GM18861 (cell line): ENCODE measurements around the gene CHEK1.
"Not testable (repeated sequence)": the region's sequence is repeated elsewhere in the genome, so short reads cannot be mapped to it uniquely, and the experiment has no call there.

ENCODE experiments used
- ATAC-seq: cut with Tn5 transposase; IDR thresholded peaks from one replicate; pipeline ENCODE4 v1.9.1; 2021; ENCODE audit not compliant: unreplicated experiment

Gene CHEK1

GRCh38 chr11:125624756-125625213 lies at the start of gene CHEK1:
TSS of gene CHEK1 (plus strand) at chr11:125625163. CDS start at chr11:125626769, 1,606 bp downstream.
- ATAC-seq: no peak

GRCh38 chr11:125577181-125577580 lies 47.8 kb upstream of the CHEK1 start:
- ATAC-seq: not testable (repeated sequence)

DNA sequence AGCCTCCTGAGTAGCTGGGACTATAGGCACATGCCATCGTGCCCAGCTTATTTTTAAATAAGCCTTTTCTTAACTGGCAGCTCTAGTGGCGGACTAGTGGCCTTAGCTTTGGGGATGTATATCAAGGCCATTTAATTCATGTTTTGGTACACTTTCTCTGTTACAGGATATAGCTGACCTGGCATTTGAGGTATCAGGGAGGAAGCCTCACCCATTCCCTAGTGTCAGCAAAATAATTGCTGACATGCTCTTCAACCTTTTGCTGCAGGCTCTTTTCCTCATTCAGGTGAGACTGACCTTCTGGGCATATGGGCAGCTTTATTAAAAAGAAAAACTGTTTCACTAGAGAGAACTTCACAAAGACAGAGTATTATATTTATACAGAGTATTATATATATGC lies 46.2 kb upstream of the CHEK1 start:
- ATAC-seq: no peak

DNA sequence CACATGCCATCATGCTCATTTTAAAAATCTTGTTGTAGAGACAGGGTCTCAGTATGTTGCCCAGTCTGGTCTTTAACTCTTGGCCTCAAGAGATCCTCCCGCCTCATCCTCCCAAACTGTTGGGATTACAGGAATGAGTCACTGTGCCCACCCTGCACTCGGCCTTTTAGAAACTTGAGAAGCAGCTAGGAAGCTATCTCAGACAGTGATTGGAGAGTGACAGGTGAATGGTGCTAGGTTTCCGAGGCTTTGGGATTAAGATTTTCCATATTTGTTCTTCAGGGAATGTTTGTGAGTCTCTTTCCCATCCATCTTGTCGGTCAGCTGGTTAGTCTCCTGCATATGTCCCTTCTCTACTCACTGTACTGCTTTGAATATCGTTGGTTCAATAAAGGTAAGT lies 45.2 kb upstream of the CHEK1 start:
- ATAC-seq: no peak

DNA sequence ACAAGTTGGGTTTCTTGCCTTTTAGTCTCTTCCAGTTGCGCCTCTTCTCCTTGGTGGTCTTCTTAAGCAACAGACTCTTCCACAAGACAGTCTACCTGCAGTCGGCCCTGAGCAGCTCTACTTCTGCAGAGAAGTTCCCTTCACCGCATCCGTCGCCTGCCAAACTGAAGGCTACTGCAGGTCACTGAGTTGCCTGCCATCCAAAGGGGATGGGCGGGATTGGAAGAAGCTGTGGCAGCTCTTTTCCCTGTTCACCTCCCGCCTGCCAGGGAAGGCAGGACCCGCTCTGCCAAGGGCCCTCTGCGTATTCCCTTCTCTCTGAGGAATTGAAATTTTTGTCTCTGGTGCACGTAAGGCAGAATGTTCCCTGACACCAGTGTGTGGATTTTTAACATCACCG lies 41.5 kb upstream of the CHEK1 start:
- no peak for ATAC-seq

GRCh38 chr11:125585487-125585886 lies 39.5 kb upstream of the CHEK1 start:
- no peak for ATAC-seq

GRCh38 chr11:125586623-125587022 lies 38.3 kb upstream of the CHEK1 start:
- ATAC-seq: no peak

DNA sequence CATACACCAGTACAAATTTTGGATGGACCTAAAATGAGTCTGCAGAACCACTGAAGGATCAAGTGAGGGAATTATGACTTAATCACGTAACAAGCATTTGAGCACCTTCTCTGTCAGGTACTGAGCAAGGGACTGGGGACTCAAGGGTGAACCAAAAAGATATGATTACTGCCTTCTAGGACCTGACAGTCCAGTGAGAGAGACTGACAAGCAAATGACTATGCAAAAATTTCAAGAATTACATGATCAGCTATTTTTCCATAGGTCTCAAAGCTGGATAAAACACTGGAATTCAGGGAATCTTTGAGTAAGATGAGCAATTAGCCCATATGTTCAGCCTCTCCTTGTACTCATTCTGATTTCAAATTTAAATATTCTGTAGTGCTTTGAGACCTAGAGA lies 37.5 kb upstream of the CHEK1 start:
- ATAC-seq: no peak

DNA sequence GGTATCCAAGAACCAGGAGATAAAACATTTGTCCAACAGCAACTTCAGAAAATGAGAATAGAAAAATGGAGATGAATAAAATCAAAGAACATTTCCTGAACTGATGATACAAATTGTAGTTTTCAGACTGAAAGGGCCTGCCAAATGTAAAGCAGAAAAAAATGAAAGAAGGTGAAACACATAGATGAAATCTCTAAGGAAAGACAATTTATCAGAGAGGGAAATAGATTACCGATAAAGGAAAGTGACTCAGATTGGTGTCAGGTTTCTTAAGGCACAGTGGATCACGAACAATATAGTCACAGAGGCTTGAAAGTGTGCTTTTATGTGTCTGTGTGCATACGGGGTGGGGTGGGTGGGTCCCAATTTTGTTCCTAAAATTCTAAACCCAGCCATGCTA lies 36.5 kb upstream of the CHEK1 start:
- no peak for ATAC-seq

- ATAC-seq: peak; percentile 11
Measured at GRCh38 chr11:125591649-125592304, 33.2 kb upstream of the CHEK1 start.

DNA sequence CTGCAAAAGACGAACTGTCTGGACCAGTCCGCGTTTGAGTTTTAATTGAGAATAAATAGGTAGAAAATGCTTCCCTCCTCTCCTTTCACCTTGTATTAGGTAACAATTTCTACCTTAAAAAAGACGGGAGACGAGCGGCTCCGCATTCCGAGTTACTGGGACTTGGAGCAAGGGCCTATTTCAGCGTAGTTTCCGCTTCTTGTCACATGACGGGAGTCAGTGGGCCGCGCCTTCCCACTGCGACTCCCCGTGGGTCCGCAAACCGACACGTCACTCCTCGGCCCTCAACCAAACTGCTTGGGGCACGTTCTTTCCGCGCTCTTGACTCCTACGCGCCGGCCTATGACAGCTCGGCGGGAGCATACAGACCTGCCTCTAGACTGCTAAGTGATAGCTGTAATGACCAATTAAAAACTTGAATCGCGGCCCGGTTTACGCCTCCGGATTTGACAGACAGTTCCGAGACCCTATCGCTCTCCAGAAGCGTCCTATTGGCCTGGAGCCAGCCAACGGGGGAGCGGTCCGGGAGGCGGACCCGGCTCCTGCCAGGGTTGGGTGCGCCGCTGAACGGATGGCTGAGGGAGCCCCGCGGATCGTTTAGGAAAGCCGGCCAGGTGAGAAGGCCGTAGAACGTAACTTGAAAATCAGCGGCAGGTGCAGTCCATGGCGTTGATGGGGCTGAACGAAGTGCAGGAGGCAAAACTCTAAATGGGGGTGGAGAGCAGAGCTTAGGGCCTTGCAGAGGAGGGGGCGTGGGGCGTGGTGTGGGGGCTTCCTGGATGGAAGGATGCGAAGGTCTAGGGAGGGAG lies 32.5 kb upstream of the CHEK1 start, which contains the start of gene STT3A:
Gene STT3A (plus strand): TSS at position 548 of the 809 bp plus-strand sequence. CDS start 3,064 bp downstream, outside the sequence.
- peak; percentile 96 for ATAC-seq

DNA sequence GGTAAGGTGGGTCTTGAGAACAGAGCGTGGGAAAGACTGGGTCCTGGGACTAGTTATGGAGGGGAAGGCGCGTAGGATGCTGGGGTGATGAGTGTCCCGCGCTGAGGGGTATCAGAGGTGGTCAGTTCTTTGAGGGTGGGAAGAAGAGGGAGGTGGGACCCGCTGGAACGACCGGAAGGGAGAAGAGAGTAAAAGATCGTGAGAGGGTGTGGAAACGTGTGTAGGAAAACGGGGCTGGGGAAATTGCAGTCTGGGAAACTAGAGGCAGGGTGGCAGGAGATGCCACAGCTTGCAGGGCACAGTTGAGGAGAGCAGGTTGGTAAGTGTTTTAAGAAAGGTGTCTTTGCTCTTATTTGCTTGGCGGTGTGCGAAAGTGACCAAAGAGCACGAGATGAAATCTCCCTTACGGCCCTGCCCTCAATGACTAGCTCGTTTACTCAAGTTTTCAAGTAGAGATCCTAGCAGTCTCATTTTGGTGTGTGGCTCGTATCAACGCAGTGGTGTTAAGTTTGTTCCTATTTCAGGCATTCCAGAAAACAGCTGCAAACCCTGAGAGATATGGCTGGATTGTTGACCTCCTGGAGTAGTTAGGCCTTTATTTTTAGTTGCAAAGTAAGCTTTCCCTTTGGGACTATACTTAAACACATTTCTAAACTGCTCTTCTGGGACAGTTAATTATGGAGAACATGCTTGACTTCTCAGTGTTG lies 31.7 kb upstream of the CHEK1 start:
- ATAC-seq: no peak

DNA sequence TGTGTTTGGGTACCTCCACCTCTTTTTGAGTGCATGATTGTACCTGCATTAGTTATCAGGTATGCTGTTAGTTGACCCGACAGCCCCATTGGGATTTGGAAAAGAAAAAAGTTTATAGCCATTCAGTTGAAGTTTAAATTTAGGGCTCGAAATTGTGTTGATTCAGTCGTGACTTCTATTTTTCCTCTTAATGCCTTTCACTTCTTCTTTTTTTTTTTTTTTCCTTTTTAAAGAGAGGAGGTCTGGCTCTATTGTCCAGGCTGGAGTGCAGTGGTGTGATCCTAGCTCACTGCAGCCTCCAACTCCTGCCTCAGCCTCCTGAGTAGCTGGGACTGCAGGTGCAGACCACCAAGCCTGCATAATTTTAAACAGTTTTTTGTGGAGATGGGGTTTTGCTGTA lies 30.0 kb upstream of the CHEK1 start:
- no peak for ATAC-seq

- ATAC-seq: no peak
Measured at GRCh38 chr11:125600663-125601062, 24.3 kb upstream of the CHEK1 start.

GRCh38 chr11:125603207-125603606 lies 21.8 kb upstream of the CHEK1 start:
- ATAC-seq: no peak

- no peak for ATAC-seq
Measured at GRCh38 chr11:125605417-125605816, 19.5 kb upstream of the CHEK1 start.

DNA sequence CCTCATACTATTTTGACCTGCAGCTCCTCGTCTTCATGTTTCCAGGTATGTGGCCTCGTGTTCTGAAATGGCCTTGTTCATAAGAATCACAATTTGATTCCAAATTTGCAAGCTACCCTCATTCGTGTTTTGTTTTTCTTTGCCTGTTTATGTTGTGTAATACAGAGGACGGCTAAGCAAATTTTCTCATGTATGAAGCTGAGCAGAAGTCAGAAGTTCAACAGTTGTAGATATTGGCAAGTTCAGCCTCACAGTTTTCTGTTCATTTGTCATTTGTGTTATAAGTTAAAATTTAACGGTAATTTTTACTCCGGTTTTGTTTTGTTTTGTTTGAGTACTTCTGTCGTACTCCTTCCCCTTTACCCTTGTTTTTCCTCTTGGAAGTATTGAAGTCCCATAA lies 15.4 kb upstream of the CHEK1 start:
- no peak for ATAC-seq

DNA sequence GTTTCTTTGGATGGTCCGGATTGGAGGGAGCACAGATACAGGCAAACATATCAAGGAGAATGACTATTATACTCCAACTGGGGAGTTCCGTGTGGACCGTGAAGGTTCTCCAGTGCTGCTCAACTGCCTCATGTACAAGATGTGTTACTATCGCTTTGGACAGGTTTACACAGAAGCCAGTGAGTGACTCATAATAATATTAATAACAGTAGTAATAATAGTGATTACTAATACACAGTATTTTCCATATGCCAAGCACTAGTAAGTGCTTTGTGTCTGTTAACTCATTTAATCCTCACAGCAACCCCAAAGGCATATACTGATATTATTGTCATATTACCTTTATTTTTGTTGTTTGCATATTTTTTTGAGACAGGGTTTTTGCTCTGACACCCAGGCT lies 6.6 kb upstream of the CHEK1 start:
- ATAC-seq: no peak

DNA sequence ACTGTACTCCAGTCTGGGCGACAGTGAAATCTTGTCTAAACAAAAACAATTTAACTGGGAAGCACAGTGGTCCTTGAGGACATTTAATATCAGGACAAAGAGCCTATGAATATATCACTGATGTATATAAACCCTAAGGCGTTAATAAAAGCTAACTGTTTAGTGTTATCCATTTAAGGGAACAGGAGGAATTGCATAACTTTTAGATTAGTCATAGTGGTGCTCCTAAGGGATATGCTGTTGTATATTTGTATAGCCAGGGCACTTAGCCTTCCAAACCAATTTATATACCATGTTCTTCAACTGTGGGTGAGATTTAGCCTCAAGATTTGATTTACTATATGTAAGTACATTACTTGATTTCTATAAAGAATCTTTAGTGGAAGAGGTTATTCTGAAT lies 3.0 kb upstream of the CHEK1 start:
- no peak for ATAC-seq

DNA sequence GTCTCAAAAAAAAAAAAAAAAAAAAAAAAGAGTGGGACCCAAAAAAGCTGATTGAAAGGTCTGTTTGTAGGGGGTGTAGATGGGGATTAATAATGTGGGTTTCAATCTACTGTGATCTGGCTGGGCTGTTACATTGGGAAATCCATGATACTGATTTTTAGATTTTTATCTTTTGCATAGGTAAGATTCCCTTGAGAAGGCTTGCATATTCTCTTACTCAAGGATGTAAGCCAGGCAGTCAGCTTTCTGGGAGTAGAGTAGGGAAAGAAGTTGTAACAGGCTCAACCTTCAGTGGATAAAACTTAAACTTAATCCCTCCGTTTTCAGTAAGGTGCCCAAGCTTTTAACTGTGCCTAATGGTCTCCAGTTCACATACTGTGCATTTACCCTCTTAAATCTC lies 1.9 kb upstream of the CHEK1 start:
- no peak for ATAC-seq

GRCh38 chr11:125625225-125625629 lies 264 bp downstream of the CHEK1 start:
- ATAC-seq: no peak
